Endothelial cell of umbilical vein (primary cell): ENCODE results near the gene NLRP6.

Experiments used
- CTCF ChIP-seq, 2 donors: IDR thresholded peaks; 1 replicate in 1 of 2; 2 replicates in 1 of 2; pipeline ENCODE4 v1.5.1; 2011; ENCODE audit warnings: low read length in 2 of 2, mild to moderate bottlenecking in 2 of 2, moderate library complexity in 2 of 2, control low read depth in 1 of 2, inconsistent platforms in 1 of 2, low read depth in 1 of 2; ENCODE audit not compliant: insufficient read depth in 1 of 2; ENCODE audit errors: extremely low read depth in 1 of 2
- EZH2 ChIP-seq: IDR thresholded peaks from 2 replicates; pipeline ENCODE4 v1.6.1; 2012; ENCODE audit warnings: borderline replicate concordance, low read depth, mild to moderate bottlenecking, moderate library complexity, low read length, inconsistent platforms; ENCODE audit not compliant: severe bottlenecking
- GATA2 ChIP-seq: IDR thresholded peaks from 2 replicates; pipeline ENCODE4 v1.7.0; 2011; ENCODE audit warnings: low read depth, mild to moderate bottlenecking, moderate library complexity, mixed read lengths, low read length; ENCODE audit not compliant: insufficient read length, insufficient read depth
- POLR2A ChIP-seq: IDR thresholded peaks from 2 replicates; pipeline ENCODE4 v1.6.1; 2012; ENCODE audit warnings: low read depth, mild to moderate bottlenecking, control low read depth, low read length
- POLR2AphosphoS5 ChIP-seq: IDR thresholded peaks from 2 replicates; pipeline ENCODE4 v1.6.1; 2012; ENCODE audit warnings: low read depth, mild to moderate bottlenecking, control low read depth, low read length, moderate library complexity; ENCODE audit not compliant: insufficient read depth
- TF ChIP-seq, protein P1 (sequence below): IDR thresholded peaks from 2 replicates; pipeline ENCODE4 v1.6.1; 2011; ENCODE audit not compliant: insufficient read depth, insufficient read length

DNA sequence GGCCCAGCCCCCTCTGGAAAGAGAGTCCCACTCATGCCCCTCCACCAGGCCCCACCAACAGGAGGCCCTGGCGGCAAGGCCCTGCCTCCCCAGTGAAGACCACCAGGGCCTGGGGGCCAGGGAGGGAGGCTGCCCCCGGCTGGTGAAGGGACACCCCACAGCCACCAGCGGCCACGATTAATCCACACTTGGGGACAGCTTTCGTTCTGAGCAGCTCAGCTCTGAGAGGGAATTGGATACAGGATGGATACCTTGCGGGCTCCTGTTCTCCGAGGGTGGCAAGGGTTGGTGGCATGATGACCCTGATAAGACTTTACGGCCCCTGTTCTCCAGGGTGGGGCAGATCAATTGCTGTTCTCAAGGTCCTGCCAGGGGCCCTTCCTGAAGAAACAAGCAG is 6.9 kb upstream of the NLRP6 start:
- no peak for TF ChIP-seq CTCF (IDR thresholded peaks at IDR 0.05; ENCODE audit: extremely low read depth in 1 of 2, insufficient read depth in 1 of 2, low read depth in 1 of 2, low read length in 2 of 2)
- TF ChIP-seq EZH2: no peak
- no peak for TF ChIP-seq POLR2A
- TF ChIP-seq, protein P1, sequence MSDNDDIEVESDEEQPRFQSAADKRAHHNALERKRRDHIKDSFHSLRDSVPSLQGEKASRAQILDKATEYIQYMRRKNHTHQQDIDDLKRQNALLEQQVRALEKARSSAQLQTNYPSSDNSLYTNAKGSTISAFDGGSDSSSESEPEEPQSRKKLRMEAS: no peak
- no peak for TF ChIP-seq POLR2AphosphoS5
- no peak for TF ChIP-seq GATA2
